ENCODE results near the gene CCL16.

DNA sequence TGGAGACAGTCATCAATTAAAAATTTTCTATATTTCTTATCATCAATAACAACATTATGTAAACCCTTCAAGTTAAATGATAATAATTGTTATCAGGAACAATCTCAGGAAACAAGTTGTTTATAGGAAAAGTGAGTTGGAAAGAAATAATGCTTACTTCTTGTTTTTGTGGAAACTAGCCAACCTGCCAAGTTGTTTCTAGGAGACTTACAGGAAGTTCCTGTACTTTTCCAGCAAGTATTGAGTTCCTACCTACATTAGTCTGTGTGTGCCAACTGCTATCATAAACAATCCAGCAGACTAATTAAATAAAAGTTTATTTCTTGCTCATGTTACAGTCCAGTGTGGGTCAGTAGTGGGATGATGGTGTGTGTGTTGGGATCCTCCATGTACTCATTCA, 6.9 kb upstream of the CCL16 start:
- TF ChIP-seq, protein P1, sequence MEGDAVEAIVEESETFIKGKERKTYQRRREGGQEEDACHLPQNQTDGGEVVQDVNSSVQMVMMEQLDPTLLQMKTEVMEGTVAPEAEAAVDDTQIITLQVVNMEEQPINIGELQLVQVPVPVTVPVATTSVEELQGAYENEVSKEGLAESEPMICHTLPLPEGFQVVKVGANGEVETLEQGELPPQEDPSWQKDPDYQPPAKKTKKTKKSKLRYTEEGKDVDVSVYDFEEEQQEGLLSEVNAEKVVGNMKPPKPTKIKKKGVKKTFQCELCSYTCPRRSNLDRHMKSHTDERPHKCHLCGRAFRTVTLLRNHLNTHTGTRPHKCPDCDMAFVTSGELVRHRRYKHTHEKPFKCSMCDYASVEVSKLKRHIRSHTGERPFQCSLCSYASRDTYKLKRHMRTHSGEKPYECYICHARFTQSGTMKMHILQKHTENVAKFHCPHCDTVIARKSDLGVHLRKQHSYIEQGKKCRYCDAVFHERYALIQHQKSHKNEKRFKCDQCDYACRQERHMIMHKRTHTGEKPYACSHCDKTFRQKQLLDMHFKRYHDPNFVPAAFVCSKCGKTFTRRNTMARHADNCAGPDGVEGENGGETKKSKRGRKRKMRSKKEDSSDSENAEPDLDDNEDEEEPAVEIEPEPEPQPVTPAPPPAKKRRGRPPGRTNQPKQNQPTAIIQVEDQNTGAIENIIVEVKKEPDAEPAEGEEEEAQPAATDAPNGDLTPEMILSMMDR (conservative IDR thresholded peaks at IDR 0.05; ENCODE audit: low read length): no peak
- no peak for TF ChIP-seq EZH2phosphoT487 (IDR thresholded peaks at IDR 0.05; ENCODE audit: borderline replicate concordance)
